GM12878 (cell line): ENCODE data around the gene BIVM. TPM values are rescaled to one million over a fixed set of nuclear protein-coding genes. Genes with fewer than 3 reads are reported as not detected.

ENCODE experiments used
- ATAC-seq: fragments of 200-7000 bp; cut with Tn5 transposase; 3 replicates; pipeline ENCODE4 v1.9.1; 2020; ENCODE audit warnings: mild to moderate bottlenecking, moderate library complexity
- BruUV-seq: library from RNA; stranded (reverse); fragments of 400-500 nt; replicated peaks from 2 replicates; lab custom pipeline; 2021; lab: Mats Ljungman, UMichigan
- CTCF ChIA-PET: fragments of 300-600 bp; sonication (Branson Sonifier 250); formaldehyde crosslinking; extraction: SDS; loops from one replicate; lab custom pipeline; 2021; ENCODE audit warnings: inconsistent platforms; lab: Yijun Ruan, JAX
- POLR2A ChIA-PET: fragments of 350-600 bp; formaldehyde crosslinking; extraction: SDS; loops from one replicate; lab custom pipeline; 2021; ENCODE audit warnings: inconsistent platforms; lab: Charles Lee
- RAD21 ChIA-PET: fragments of 300-600 bp; sonication (Branson Sonifier 250); formaldehyde crosslinking; loops from one replicate; lab custom pipeline; 2023; ENCODE audit warnings: antibody characterized with exemption; ENCODE audit not compliant: unreplicated experiment; lab: Charles Lee
- SMC1A ChIA-PET: fragments of 300-600 bp; sonication (Branson Sonifier 250); formaldehyde crosslinking; loops from one replicate; lab custom pipeline; 2023; ENCODE audit not compliant: unreplicated experiment, uncharacterized antibody; lab: Charles Lee
- DNase-seq: peaks from one replicate; pipeline ENCODE4 v3.0.0-alpha.2; 2011; ENCODE audit warnings: low read depth, low spot score
- FAIRE-seq: peaks from 3 replicates; lab custom pipeline; 2011; peaks lifted over from hg19 to GRCh38; lab: Jason Lieb, UNC
- H2AFZ ChIP-seq: 2 replicates; pipeline ENCODE4 v1.6.0; 2011; ENCODE audit warnings: low read depth, low read length, control low read depth; ENCODE audit not compliant: control insufficient read depth
- H3K27ac ChIP-seq: 2 replicates; pipeline ENCODE4 v1.5.1; 2011; ENCODE audit warnings: control low read depth; ENCODE audit not compliant: control insufficient read depth, insufficient read depth
- H3K27me3 ChIP-seq, 2 experiments: replicated peaks in 1 of 2; 2 replicates each; pipeline versions ENCODE4 v1.6.0 to v1.6.1; 2011; ENCODE audit warnings: low read length in 1 of 2; ENCODE audit not compliant: control insufficient read depth in 2 of 2, insufficient read depth in 2 of 2
- H3K36me3 ChIP-seq, 2 experiments: 2 replicates each; pipeline ENCODE4 v1.5.1; 2011; ENCODE audit warnings: low read length in 1 of 2; ENCODE audit not compliant: control insufficient read depth in 2 of 2, insufficient read depth in 2 of 2
- H3K4me1 ChIP-seq: 2 replicates; pipeline ENCODE4 v1.6.1; 2011; ENCODE audit warnings: mild to moderate bottlenecking, low read length, moderate library complexity, mixed read lengths; ENCODE audit not compliant: control insufficient read depth, insufficient read depth
- H3K4me2 ChIP-seq: 2 replicates; pipeline ENCODE4 v1.6.0; 2011; ENCODE audit warnings: control low read depth; ENCODE audit not compliant: control insufficient read depth, insufficient read depth
- H3K4me3 ChIP-seq: fragments of 200-600 bp; sonication (generic); 2 replicates; pipeline ENCODE4 v1.5.1; 2016
- H3K79me2 ChIP-seq: 2 replicates; pipeline ENCODE4 v1.6.0; 2011; ENCODE audit warnings: low read length; ENCODE audit not compliant: control insufficient read depth, insufficient read depth
- H3K9ac ChIP-seq: 2 replicates; pipeline ENCODE4 v1.8.0; 2011; ENCODE audit warnings: low read length, control low read depth, mixed read lengths; ENCODE audit not compliant: control insufficient read depth, insufficient read depth
- H3K9me3 ChIP-seq: replicated peaks from 3 replicates; pipeline ENCODE4 v1.5.1; 2011; ENCODE audit warnings: mild to moderate bottlenecking, low read length; ENCODE audit not compliant: control insufficient read depth, insufficient read depth
- H4K20me1 ChIP-seq: 2 replicates; pipeline ENCODE4 v1.6.0; 2011; ENCODE audit not compliant: control insufficient read depth, insufficient read depth
- ASH2L ChIP-seq: fragments of 300-600, 200-600 bp; sonication (generic); IDR thresholded peaks from 2 replicates; pipeline ENCODE4 v1.6.1; 2017; ENCODE audit warnings: low read depth, mild to moderate bottlenecking, borderline replicate concordance
- BHLHE40 ChIP-seq, 2 experiments: fragments of 450-650 bp in 1 of 2; IDR thresholded peaks; 2 replicates each; pipeline ENCODE4 v1.6.1; 2011 to 2017; ENCODE audit warnings: low read depth in 2 of 2, borderline replicate concordance in 1 of 2, improper control_type of control experiment in 1 of 2, low read length in 1 of 2, mild to moderate bottlenecking in 1 of 2
- CBFB ChIP-seq: IDR thresholded peaks from 2 replicates; pipeline ENCODE4 v1.6.1; 2016; ENCODE audit warnings: antibody characterized with exemption, low read depth
- CREB1 ChIP-seq: IDR thresholded peaks from 2 replicates; pipeline ENCODE4 v1.6.1; 2012; ENCODE audit warnings: low read depth, mild to moderate bottlenecking, inconsistent platforms
- ELK1 ChIP-seq: IDR thresholded peaks from 2 replicates; pipeline ENCODE4 v1.6.1; 2012; ENCODE audit warnings: low read depth, low read length, improper control_type of control experiment
- EZH2 ChIP-seq: IDR thresholded peaks from 2 replicates; pipeline ENCODE4 v1.6.1; 2012; ENCODE audit warnings: low read depth, mild to moderate bottlenecking, control low read depth, inconsistent platforms, low read length, borderline replicate concordance; ENCODE audit not compliant: control insufficient read depth
- FOXK2 ChIP-seq: fragments of 450-650 bp; IDR thresholded peaks from 2 replicates; pipeline ENCODE4 v1.6.1; 2017; ENCODE audit warnings: mild to moderate bottlenecking, moderate library complexity
- KLF5 ChIP-seq: fragments of 450-650 bp; IDR thresholded peaks from 2 replicates; pipeline ENCODE4 v1.6.1; 2014; ENCODE audit warnings: mild to moderate bottlenecking; ENCODE audit not compliant: partially characterized antibody
- MEF2A ChIP-seq: IDR thresholded peaks from 2 replicates; pipeline ENCODE4 v1.6.1; 2011; ENCODE audit warnings: low read depth, mild to moderate bottlenecking, low read length, moderate library complexity; ENCODE audit not compliant: insufficient read depth
- NFXL1 ChIP-seq: fragments of 450-650 bp; IDR thresholded peaks from 2 replicates; pipeline ENCODE4 v1.6.1; 2017; ENCODE audit warnings: antibody characterized with exemption, mild to moderate bottlenecking, borderline replicate concordance
- NR2F1 ChIP-seq: fragments of 450-650 bp; conservative IDR thresholded peaks from 2 replicates; pipeline ENCODE4 v1.6.1; 2017; ENCODE audit warnings: mild to moderate bottlenecking
- PML ChIP-seq: IDR thresholded peaks from 2 replicates; pipeline ENCODE4 v1.6.1; 2012; ENCODE audit warnings: low read length, inconsistent platforms
- POLR2A ChIP-seq: IDR thresholded peaks from 2 replicates; pipeline ENCODE4 v1.6.1; 2011; ENCODE audit warnings: low read depth, mild to moderate bottlenecking, low read length
- POU2F2 ChIP-seq: IDR thresholded peaks from 3 replicates; pipeline ENCODE4 v1.6.1; 2011; ENCODE audit warnings: low read depth, mild to moderate bottlenecking, low read length, borderline replicate concordance
- RAD51 ChIP-seq: fragments of 450-650 bp; IDR thresholded peaks from 2 replicates; pipeline ENCODE4 v1.6.1; 2016; ENCODE audit warnings: moderate library complexity, mild to moderate bottlenecking, inconsistent platforms
- RBBP5 ChIP-seq: fragments of 200-600 bp; sonication (generic); conservative IDR thresholded peaks from 2 replicates; pipeline ENCODE4 v1.6.1; 2016
- SIX5 ChIP-seq: IDR thresholded peaks from 2 replicates; pipeline ENCODE4 v1.6.1; 2011; ENCODE audit warnings: mild to moderate bottlenecking, low read depth, low read length, moderate library complexity; ENCODE audit not compliant: severe bottlenecking
- TBL1XR1 ChIP-seq: IDR thresholded peaks from 2 replicates; pipeline ENCODE4 v1.6.1; 2012; ENCODE audit warnings: low read depth, low read length, improper control_type of control experiment
- ZNF622 ChIP-seq: fragments of 450-650 bp; IDR thresholded peaks from 2 replicates; pipeline ENCODE4 v1.6.1; 2017; ENCODE audit warnings: mild to moderate bottlenecking, inconsistent platforms
- ZSCAN29 ChIP-seq: fragments of 450-650 bp; IDR thresholded peaks from 2 replicates; pipeline ENCODE4 v1.6.1; 2017; ENCODE audit warnings: mild to moderate bottlenecking, moderate library complexity
- WGBS: methylation state at CpG from one replicate; pipeline ENCODE4 v1.1.6; 2016; ENCODE audit warnings: low lambda C conversion rate; ENCODE audit not compliant: insufficient replicate concordance, insufficient coverage; ENCODE audit errors: missing lambda C conversion rate; 5-methylcytosine and 5-hydroxymethylcytosine counted together
- in situ Hi-C: fragments of 300-500 bp; cut with MboI; formaldehyde crosslinking; loops from 9 replicates; pipeline ENCODE4 v1.14.3; 2018; ENCODE audit warnings: mixed read lengths
- intact Hi-C: fragments of 100-400 bp; cut with micrococcal nuclease; formaldehyde crosslinking; loops from one replicate; pipeline ENCODE4 v1.14.2; 2022; ENCODE audit not compliant: unreplicated experiment
- polyA plus RNA-seq, 11 experiments: library from polyadenylated mRNA; depleted of rRNA in 4 of 11; unstranded in 6 of 11; stranded (reverse) in 5 of 11; fragments of >200 nt; fragmentation: Nextera tagmentation in 4 of 11; fragmentation: Illumina TruSeq in 1 of 11; extraction: Ambion mirVana in 4 of 11; extraction: Trizol in 1 of 11; gene quantifications; 1 replicate in 1 of 11; 2 replicates in 10 of 11; pipeline versions ENCODE4 v1.2.1 to v1.2.3, GENCODE V29; 2011 to 2016; ENCODE audit warnings: inconsistent platforms in 2 of 11, missing spikeins in 2 of 11, low read depth in 1 of 11
- total RNA-seq, 4 experiments: library from RNA; depleted of rRNA in 3 of 4; stranded (reverse); fragments of >200 nt in 3 of 4; fragmentation: Illumina TruSeq in 1 of 4; extraction: Trizol in 1 of 4; gene quantifications; 2 replicates each; pipeline versions ENCODE4 v1.2.1 to v1.2.3, GENCODE V29; 2013 to 2021
- TF ChIP-seq, protein P1 (sequence below): IDR thresholded peaks from 2 replicates; pipeline ENCODE4 v1.6.1; 2011; ENCODE audit warnings: low read depth, mild to moderate bottlenecking, low read length, moderate library complexity, borderline replicate concordance; ENCODE audit errors: extremely low read depth
- TF ChIP-seq, protein P2 (sequence below): fragments of 150-350 bp; IDR thresholded peaks from 2 replicates; pipeline ENCODE4 v1.6.1; 2014; ENCODE audit warnings: mild to moderate bottlenecking, low read depth, low read length

The BIVM gene
- total and polyA plus RNA-seq, 10 of the 15 experiments (the other 5 are each of a cell fraction or from before 2014, with no cell fraction given), result 3.4 to 20.1 (median 14.1) TPM

DNA sequence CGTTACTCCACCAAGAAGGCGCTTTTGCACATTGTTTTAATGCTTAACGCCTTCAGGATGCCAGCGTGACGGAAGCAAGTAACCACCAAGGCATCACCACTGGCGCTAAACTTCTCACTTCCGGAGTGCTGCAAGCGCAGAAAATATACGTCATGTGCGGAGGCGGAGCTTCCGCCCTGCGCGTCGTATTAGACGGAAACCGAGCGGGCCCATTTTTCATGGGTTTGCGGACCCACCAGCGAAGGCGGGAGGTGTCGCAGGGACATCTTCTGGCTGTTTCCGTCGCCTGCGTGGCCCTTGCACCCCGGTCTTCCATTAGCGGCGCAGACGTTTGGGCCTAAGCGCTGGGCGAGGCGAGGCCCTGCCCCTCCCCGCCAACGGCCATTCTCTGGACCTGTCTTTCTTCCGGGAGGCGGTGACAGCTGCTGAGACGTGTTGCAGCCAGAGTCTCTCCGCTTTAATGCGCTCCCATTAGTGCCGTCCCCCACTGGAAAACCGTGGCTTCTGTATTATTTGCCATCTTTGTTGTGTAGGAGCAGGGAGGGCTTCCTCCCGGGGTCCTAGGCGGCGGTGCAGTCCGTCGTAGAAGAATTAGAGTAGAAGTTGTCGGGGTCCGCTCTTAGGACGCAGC, 46.8 kb downstream of the BIVM start, which contains the start of gene ERCC5:
Gene ERCC5, plus strand, starts transcription at position 403 of the 631 bp plus-strand sequence. CDS start 235 bp downstream, outside the sequence.
- RAD21 ChIA-PET, result interaction anchor here (0.7 to 3.6 kb wide), 10 partner anchors 25 to 263 kb away, joined by 3 to 32 read pairs (median 6); partner anchors contain the start of genes TEX30 and TPP2
- SMC1A ChIA-PET, result interaction anchor here (0.9 to 3.0 kb wide), 13 partner anchors 10 to 290 kb away, joined by 3 to 53 read pairs (median 4); partner anchors contain the start of gene TPP2
- FAIRE-seq, result peak; percentile 87
- TF ChIP-seq ELK1 (peak; percentile 96), POU2F2 (peak; percentile 86), EZH2 (no peak), BHLHE40 (IDR thresholded peaks at IDR 0.05; ENCODE audit: borderline replicate concordance in 1 of 2, low read depth in 2 of 2, low read length in 1 of 2) (peak in 1 of 2 experiments; percentile 77; a peak in 2 of 4 replicates), KLF5 (peak; percentile 86), NR2F1 (peak; percentile 67), NFXL1 (no peak), POLR2A (peak; percentile 89), SIX5 (peak; percentile 62), FOXK2 (peak; percentile 86), ZSCAN29 (no peak), ASH2L (no peak), MEF2A (peak; percentile 79), RAD51 (peak; percentile 8; the same call in 1 of the 2 replicates), PML (peak; percentile 97), CBFB (peak; percentile 87), CREB1 (peak; percentile 100), TBL1XR1 (no peak), ZNF622 (no peak), RBBP5 (no peak)
- TF ChIP-seq, protein P1, sequence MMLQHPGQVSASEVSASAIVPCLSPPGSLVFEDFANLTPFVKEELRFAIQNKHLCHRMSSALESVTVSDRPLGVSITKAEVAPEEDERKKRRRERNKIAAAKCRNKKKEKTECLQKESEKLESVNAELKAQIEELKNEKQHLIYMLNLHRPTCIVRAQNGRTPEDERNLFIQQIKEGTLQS, result peak; percentile 73; the same call in 1 of the 2 replicates
- TF ChIP-seq, protein P2, sequence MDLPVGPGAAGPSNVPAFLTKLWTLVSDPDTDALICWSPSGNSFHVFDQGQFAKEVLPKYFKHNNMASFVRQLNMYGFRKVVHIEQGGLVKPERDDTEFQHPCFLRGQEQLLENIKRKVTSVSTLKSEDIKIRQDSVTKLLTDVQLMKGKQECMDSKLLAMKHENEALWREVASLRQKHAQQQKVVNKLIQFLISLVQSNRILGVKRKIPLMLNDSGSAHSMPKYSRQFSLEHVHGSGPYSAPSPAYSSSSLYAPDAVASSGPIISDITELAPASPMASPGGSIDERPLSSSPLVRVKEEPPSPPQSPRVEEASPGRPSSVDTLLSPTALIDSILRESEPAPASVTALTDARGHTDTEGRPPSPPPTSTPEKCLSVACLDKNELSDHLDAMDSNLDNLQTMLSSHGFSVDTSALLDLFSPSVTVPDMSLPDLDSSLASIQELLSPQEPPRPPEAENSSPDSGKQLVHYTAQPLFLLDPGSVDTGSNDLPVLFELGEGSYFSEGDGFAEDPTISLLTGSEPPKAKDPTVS, result no peak

More for the DNA sequence above, 46.8 kb downstream of the BIVM start, which contains the start of gene ERCC5:
- intact Hi-C loops (loop anchor here (1.0 to 5.0 kb wide), 5 partner anchors 45 to 253 kb away; partner anchors contain the start of genes TEX30 and TPP2), in situ Hi-C loops (loop anchor here (5.0 kb wide), 1 partner anchor 248 kb away; the partner anchor contains the start of gene TPP2)
- Histone ChIP-seq H3K36me3 (peaks cover 0 to 4% of the 10 kb centered on the region in 2 experiments; a peak in 2 of 4 replicates), H3K79me2 (peaks cover 51% of the 10 kb centered on the region), H3K27me3 (no peaks in the 10 kb centered on the region), H3K27ac (peak within 1 kb of the TSS; percentile 96), H3K4me3 (peak within 1 kb of the TSS; percentile 98), H4K20me1 (no peaks in the 10 kb centered on the region), H2AFZ (peak within 1 kb of the TSS; percentile 54), H3K9ac (peak within 1 kb of the TSS; percentile 98), H3K4me1 (peaks cover 3% of the 10 kb centered on the region; the same call in 1 of the 2 replicates), H3K9me3 (no peaks in the 10 kb centered on the region), H3K4me2 (peak within 1 kb of the TSS; percentile 96)
- ATAC-seq (peak; percentile 93), DNase-seq (peak; percentile 90)
- ChIA-PET POLR2A (interaction anchor here (0.5 to 4.8 kb wide), 8 partner anchors 28 to 278 kb away, joined by 3 to 81 read pairs (median 3); partner anchors contain the start of gene TPP2), CTCF (interaction anchor here (0.8 to 5.4 kb wide), 14 partner anchors 8 to 266 kb away, joined by 3 to 106 read pairs (median 5); partner anchors contain the start of genes BIVM, POGLUT2 and TPP2)
- WGBS, result 1% methylated on average over 49 of the region's 49 CpGs
- BruUV-seq, result no TSS peak
